Type B pancreatic cell (in vitro differentiated cells): ENCODE measurements around the gene TIGD6. TPM values are rescaled to one million over a fixed set of nuclear protein-coding genes. Genes with fewer than 3 reads are reported as not detected.

Source experiments
- DNase-seq: peaks from one replicate; pipeline ENCODE4 v3.0.0; 2021; ENCODE audit warnings: mixed read lengths; ENCODE audit not compliant: unreplicated experiment; ENCODE audit errors: extremely low spot score
- H3K27ac Mint-ChIP-seq: 2 replicates; pipeline ENCODE4 v1.8.0; 2021; ENCODE audit warnings: mild to moderate bottlenecking, mixed read lengths
- H3K27me3 Mint-ChIP-seq: 2 replicates; pipeline ENCODE4 v1.8.0; 2021; ENCODE audit warnings: mixed read lengths
- H3K36me3 Mint-ChIP-seq: 2 replicates; pipeline ENCODE4 v1.8.0; 2021; ENCODE audit warnings: mixed read lengths
- H3K4me1 Mint-ChIP-seq: one replicate; pipeline ENCODE4 v1.8.0; 2021; ENCODE audit warnings: mixed read lengths; ENCODE audit not compliant: unreplicated experiment
- H3K4me3 Mint-ChIP-seq: 2 replicates; pipeline ENCODE4 v1.8.0; 2021; ENCODE audit warnings: mild to moderate bottlenecking, mixed read lengths
- H3K9me3 Mint-ChIP-seq: 2 replicates; pipeline ENCODE4 v1.8.0; 2021; ENCODE audit warnings: mixed read lengths
- long read RNA-seq: library from polyadenylated mRNA; unstranded; transcript quantifications from one replicate; pipeline ENCODE4 v2.0.0, GENCODE V29; 2020
- total RNA-seq: library from RNA; stranded (reverse); gene quantifications from 2 replicates; pipeline ENCODE4 v1.2.1, GENCODE V29; 2021; ENCODE audit warnings: low replicate concordance
- TF ChIP-seq, protein P1 (sequence below): fragments of 200-600 bp; sonication (generic); conservative IDR thresholded peaks from 2 replicates; pipeline ENCODE4 v1.5.0; 2021; ENCODE audit warnings: antibody characterized with exemption, mild to moderate bottlenecking

TIGD6 gene
- 4.9 and 5.5 TPM in 2 replicates for total RNA-seq
- long read RNA-seq, full-length matches to known transcripts, result 31 of 32 reads
- long read RNA-seq, partial matches to known transcripts, result 0 of 32 reads
- long read RNA-seq, other reads (novel, unspliced or antisense), result 1 of 32 reads

DNA sequence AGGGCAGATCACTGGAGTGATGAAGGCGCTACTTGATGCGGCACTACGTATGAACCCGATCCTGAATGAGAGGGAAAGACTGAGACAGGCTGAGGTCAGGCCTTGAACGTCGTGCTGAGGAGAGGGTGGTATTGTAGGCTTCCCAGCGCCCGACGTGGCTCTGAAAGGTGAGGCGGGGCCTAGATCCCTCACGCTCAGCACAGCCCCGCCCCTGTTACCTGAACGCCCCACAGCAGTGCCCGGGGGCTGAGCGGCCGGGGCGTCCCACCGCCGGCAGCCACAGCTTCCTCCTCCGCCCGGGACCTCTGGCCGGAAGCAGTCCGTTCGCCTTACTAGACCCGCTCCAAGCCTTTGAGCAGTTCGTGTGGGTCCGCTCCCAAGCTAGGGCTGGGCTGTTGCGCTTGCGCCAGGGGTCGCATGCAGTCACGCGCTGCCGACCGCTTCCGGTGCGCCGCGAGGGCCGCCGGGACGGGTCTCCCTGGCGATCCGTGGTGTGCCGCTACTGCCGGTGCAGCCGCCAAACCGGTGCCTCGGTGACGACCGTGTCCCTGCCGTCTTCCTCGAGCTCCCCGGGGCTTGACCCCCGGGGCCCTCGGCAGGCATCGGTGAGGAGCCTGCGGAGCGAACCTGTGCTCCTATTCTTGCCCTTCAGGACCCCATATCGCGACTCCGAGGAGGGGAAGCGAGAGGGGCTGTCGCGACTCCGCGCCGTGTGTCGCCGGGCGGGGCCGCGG, at the start of gene TIGD6, which contains the start of gene HMGXB3:
Gene TIGD6, minus strand, starts transcription at position 399 of the 734 bp plus-strand sequence. CDS start 4,306 bp downstream, outside the sequence.
Gene HMGXB3, plus strand, starts transcription at position 484 of the 734 bp plus-strand sequence. CDS start 4,114 bp downstream, outside the sequence.
- Mint-ChIP-seq H3K4me3 (peak within 1 kb of the TSS; percentile 97), H3K27me3 (no peaks in the 10 kb centered on the region), H3K4me1 (peaks cover 26% of the 10 kb centered on the region), H3K27ac (peak within 1 kb of the TSS; percentile 94), H3K9me3 (no peaks in the 10 kb centered on the region), H3K36me3 (peaks cover 14% of the 10 kb centered on the region)
- TF ChIP-seq, protein P1, sequence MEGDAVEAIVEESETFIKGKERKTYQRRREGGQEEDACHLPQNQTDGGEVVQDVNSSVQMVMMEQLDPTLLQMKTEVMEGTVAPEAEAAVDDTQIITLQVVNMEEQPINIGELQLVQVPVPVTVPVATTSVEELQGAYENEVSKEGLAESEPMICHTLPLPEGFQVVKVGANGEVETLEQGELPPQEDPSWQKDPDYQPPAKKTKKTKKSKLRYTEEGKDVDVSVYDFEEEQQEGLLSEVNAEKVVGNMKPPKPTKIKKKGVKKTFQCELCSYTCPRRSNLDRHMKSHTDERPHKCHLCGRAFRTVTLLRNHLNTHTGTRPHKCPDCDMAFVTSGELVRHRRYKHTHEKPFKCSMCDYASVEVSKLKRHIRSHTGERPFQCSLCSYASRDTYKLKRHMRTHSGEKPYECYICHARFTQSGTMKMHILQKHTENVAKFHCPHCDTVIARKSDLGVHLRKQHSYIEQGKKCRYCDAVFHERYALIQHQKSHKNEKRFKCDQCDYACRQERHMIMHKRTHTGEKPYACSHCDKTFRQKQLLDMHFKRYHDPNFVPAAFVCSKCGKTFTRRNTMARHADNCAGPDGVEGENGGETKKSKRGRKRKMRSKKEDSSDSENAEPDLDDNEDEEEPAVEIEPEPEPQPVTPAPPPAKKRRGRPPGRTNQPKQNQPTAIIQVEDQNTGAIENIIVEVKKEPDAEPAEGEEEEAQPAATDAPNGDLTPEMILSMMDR, result peak; percentile 11
- DNase-seq, result peak; percentile 94

DNA sequence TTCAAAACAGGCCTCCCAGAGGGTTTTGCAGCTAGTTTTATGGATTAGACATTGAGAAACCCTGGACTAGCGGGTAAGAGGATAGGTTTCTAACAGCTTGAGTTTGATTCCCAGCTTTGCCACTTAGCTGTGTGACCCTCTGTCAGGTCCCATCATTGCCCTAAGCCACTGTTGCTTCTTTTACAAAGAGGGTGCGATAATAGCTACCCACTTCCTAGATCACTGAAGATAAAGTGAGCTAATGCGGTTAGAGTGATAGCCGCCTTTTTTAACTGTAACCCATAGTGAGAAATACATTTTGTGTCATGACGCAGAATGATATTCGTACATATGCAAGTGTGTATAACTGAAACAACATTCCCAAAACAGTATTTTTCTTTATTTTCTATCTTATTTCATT, 45.6 kb upstream of the TIGD6 start:
- Mint-ChIP-seq H3K27ac (no peak overlapping the region), H3K27me3 (no peaks in the 10 kb centered on the region), H3K4me1 (peaks cover 6% of the 10 kb centered on the region), H3K4me3 (no peak overlapping the region), H3K9me3 (no peaks in the 10 kb centered on the region), H3K36me3 (peaks cover 42% of the 10 kb centered on the region)
- DNase-seq, result no peak
- TF ChIP-seq, protein P1, result no peak

DNA sequence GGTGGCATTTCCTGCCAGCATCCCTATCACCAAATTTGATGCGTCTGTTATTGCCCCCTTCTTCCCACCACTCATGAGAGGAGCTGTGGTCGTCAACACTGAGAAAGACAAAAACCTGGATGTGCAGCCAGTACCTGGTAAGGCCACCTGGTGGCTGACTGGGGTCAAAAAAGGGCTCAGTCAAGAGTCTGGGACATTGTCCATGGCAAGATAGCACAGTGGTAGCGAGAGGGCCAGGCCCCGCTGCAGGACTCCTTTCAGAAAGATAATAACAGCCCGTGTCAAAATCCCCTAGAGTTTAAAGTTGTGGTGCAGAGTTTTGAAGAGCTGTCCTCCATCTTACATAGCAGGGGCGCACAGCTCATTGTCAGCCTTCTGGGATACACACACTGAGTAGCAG, 45.1 kb upstream of the TIGD6 start:
- Mint-ChIP-seq H3K27ac (no peak overlapping the region), H3K27me3 (no peaks in the 10 kb centered on the region), H3K4me3 (no peak overlapping the region), H3K9me3 (no peaks in the 10 kb centered on the region), H3K4me1 (peaks cover 6% of the 10 kb centered on the region), H3K36me3 (peaks cover 39% of the 10 kb centered on the region)
- TF ChIP-seq, protein P1, result peak; percentile 34
- no peak for DNase-seq

DNA sequence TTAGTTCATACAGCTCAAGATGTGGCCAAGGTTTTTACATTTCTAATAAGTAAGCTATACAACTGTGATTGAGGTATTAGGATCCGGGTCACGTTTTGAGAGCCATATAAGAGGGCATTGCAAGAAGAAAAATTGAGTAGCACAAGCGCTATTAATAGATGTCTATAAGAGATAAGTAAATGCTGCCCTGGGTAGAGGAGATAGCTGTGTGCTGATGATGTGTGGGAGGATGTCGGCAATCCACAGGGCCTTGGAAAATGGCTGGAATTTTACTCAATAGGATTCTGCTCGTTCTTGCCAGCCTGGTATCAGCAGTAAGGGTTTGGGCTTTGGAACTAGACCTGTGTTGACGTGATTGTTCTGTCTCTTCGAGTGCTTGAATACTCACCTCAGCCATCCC, 44.3 kb upstream of the TIGD6 start:
- TF ChIP-seq, protein P1, result no peak
- Mint-ChIP-seq H3K27me3 (no peaks in the 10 kb centered on the region), H3K4me3 (no peak overlapping the region), H3K27ac (no peak overlapping the region), H3K4me1 (peaks cover 6% of the 10 kb centered on the region), H3K9me3 (no peaks in the 10 kb centered on the region), H3K36me3 (peaks cover 42% of the 10 kb centered on the region)
- no peak for DNase-seq

DNA sequence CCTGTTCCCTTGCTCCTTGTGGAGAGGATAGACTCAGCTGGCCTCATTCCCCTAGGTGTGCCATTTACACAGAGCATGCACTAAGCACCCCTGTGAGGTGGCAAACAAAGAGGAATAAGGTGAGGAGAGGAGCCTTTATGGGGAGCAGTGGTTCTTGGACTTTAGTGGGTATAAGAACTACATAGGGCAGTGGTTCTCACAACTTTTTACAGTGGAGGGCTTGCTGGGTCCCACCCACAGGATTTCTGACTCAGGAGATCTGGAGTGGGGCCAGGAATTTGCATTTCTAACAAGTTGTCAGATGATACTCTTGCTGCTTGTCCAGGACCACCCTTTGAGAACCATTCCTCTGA, 43.9 kb upstream of the TIGD6 start:
- Mint-ChIP-seq H3K4me1 (peaks cover 6% of the 10 kb centered on the region), H3K36me3 (peaks cover 41% of the 10 kb centered on the region), H3K27me3 (no peaks in the 10 kb centered on the region), H3K9me3 (no peaks in the 10 kb centered on the region), H3K4me3 (no peak overlapping the region), H3K27ac (no peak overlapping the region)
- no peak for DNase-seq
- TF ChIP-seq, protein P1, result no peak
